ENCODE measurements around the gene SMYD5. TPM values are rescaled to one million over a fixed set of nuclear protein-coding genes. Genes with fewer than 3 reads are reported as not detected.

SMYD5 gene
- total RNA-seq, 2 experiments from 2014 or later = 33.2 to 42.2 TPM

DNA sequence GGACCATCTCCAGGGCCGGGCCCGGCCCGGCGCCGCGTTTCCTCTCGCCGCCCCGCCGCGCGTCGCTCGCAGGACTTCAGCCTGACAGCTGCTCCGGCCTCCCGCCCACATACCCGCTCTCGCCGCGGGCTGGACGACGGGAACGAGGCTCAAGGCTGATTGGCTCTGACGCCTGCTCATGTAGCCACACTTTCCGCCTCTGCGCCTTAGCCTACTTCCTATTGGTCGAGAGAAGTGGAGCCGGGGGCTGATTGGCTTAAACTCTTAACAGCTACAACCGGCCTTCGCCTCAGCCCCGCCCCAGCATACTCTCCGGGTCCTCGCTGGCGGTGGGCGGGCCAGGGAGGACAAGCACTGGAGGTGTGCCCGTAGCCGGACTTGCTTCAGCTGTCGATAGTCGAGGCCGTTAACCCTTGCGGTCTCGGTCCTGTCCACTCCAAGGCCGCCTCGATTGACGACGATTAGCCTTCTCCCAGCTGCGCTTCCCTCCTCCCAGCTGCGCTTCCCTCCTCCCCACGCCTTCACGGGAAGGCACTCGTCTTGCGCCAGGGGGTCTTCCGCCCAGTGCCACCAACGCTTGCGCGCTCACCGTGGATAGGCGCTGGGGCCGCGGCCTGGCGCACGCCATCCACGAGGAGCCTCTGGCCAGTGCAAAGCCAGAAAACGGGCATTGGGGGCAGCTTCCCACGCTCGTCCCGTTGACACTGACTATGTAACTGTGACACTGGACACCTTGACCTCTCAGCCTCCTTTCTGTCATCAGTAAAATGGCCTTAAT, 19.3 kb downstream of the SMYD5 start, which contains the start of gene PRADC1:
Gene PRADC1, minus strand, starts transcription at position 86 of the 778 bp plus-strand sequence. Its CDS starts 79 bp downstream, at position 7.
- CTCF ChIA-PET (ENCODE audit: unreplicated experiment) = interaction anchor here (1.5 kb wide), 2 partner anchors 20 to 21 kb away, joined by 3 to 5 read pairs; no protein-coding TSS in a partner anchor
- Histone ChIP-seq H3K27ac (ENCODE audit: low read depth, low read length, poor library complexity, severe bottlenecking) (peak within 1 kb of the TSS; percentile 78), H3K4me3 (ENCODE audit: low read depth, low read length, poor library complexity, severe bottlenecking) (peak within 1 kb of the TSS; percentile 93), H2AFZ (ENCODE audit: low read length) (peak within 1 kb of the TSS; percentile 68; the same call in 1 of the 2 replicates), H3K4me2 (ENCODE audit: low read length) (peak within 1 kb of the TSS; percentile 97), H3K4me1 (ENCODE audit: insufficient read depth, low read length, poor library complexity, severe bottlenecking) (peaks cover 27% of the 10 kb centered on the region), H3K36me3 (ENCODE audit: insufficient read depth, low read length) (peaks cover 50% of the 10 kb centered on the region), H3K9me2 (ENCODE audit: insufficient read depth, low read length) (no peaks in the 10 kb centered on the region), H3K9me3 (ENCODE audit: low read length) (no peaks in the 10 kb centered on the region), H4K20me1 (ENCODE audit: insufficient read depth, low read length) (peaks cover 27% of the 10 kb centered on the region), H3K79me2 (ENCODE audit: insufficient read depth, low read depth, low read length) (peaks cover 43% of the 10 kb centered on the region)
- TF ChIP-seq CTCF (conservative IDR thresholded peaks at IDR 0.05; ENCODE audit: low read length) = no peak
- no peak for TF ChIP-seq EZH2phosphoT487 (IDR thresholded peaks at IDR 0.05; ENCODE audit: borderline replicate concordance, low read depth, low read length)
- BruUV-seq (replicated peaks) = no TSS peak
- intact Hi-C loops (cut with micrococcal nuclease; ENCODE audit: unreplicated experiment) = no loop called here
- POLR2A ChIA-PET = interaction anchor here (0.5 to 2.8 kb wide), 17 partner anchors 9 to 966 kb away, joined by 3 to 10 read pairs (median 4); partner anchors contain the start of genes ALMS1 and FBXO41
- DNase-seq (ENCODE audit: low spot score) = peak; percentile 99

DNA sequence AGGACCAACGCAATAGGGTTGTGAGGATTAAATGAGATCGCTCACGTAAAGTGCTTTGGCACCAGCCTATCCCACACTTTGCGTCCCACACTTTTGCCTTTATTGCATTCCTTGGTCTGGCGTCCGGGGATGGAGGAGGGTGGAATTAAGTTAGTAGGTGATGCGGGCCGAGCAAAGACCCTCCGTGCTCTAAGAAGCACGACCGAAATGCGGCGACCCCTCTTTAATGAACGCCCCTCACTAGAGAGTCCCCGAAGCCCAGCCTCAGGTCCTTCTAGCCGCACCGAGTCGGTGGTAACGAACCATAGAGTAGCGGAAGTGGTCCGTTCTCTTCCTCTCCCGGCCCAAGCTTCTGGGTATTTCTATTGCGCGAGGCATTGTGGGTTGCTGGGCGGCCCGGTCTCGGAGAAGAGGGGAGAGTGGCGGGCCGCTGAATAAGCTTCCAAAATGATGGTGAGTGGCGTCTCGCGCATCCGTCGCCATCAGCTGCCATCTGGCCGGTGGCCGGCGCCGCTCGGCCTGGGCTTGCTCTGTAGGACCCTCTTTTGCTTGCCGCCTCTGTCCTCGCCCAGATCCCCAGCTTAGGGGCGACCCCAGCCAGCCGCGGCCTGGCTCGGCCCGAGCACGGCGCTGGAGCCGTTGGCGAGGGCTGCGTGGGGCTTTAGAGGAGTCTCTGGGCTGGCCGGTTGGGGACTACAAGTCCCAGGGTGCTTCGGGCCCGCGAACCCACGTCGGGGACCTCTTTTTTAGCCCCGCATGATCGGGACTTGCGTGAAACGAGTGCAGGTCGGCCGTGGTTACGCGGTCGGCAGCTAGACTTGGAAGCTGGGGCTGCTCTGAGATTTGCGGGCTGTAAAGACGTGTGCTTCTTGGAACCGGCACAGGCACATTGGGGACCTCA, 20.1 kb downstream of the SMYD5 start, which contains the start of gene CCT7:
Gene CCT7, plus strand, starts transcription at position 377 of the 901 bp plus-strand sequence. Its CDS starts 71 bp downstream, at position 448.
- TSS peak; percentile 72 for BruUV-seq (replicated peaks)
- Histone ChIP-seq H3K4me1 (ENCODE audit: insufficient read depth, low read length, poor library complexity, severe bottlenecking) (peaks cover 27% of the 10 kb centered on the region), H2AFZ (ENCODE audit: low read length) (peak within 1 kb of the TSS; percentile 68; the same call in 1 of the 2 replicates), H3K9me3 (ENCODE audit: low read length) (no peaks in the 10 kb centered on the region), H3K27ac (ENCODE audit: low read depth, low read length, poor library complexity, severe bottlenecking) (peak within 1 kb of the TSS; percentile 78), H4K20me1 (ENCODE audit: insufficient read depth, low read length) (peaks cover 31% of the 10 kb centered on the region), H3K9me2 (ENCODE audit: insufficient read depth, low read length) (no peaks in the 10 kb centered on the region), H3K4me3 (ENCODE audit: low read depth, low read length, poor library complexity, severe bottlenecking) (peak within 1 kb of the TSS; percentile 93), H3K36me3 (ENCODE audit: insufficient read depth, low read length) (peaks cover 52% of the 10 kb centered on the region), H3K79me2 (ENCODE audit: insufficient read depth, low read depth, low read length) (peaks cover 51% of the 10 kb centered on the region), H3K4me2 (ENCODE audit: low read length) (peak within 1 kb of the TSS; percentile 95)
- ChIA-PET CTCF (ENCODE audit: unreplicated experiment) (no interaction called here), POLR2A (interaction anchor here (0.5 to 2.8 kb wide), 13 partner anchors 10 to 162 kb away, joined by 3 to 10 read pairs (median 4); partner anchors contain the start of genes FBXO41 and SMYD5)
- intact Hi-C loops (cut with micrococcal nuclease; ENCODE audit: unreplicated experiment) = loop anchor here (1.0 to 2.0 kb wide), 4 partner anchors 20 to 1221 kb away; partner anchors contain the start of genes ALMS1, FBXO41, INO80B and SMYD5
- peak; percentile 94 for DNase-seq (ENCODE audit: low spot score)
- TF ChIP-seq CTCF (conservative IDR thresholded peaks at IDR 0.05; ENCODE audit: low read length) (no peak), EZH2phosphoT487 (IDR thresholded peaks at IDR 0.05; ENCODE audit: borderline replicate concordance, low read depth, low read length) (no peak)

All from OCI-LY7 (cell line).